HG03280 (cell line): ENCODE measurements around the gene CST5.
"Not testable (repeated sequence)": the region's sequence is repeated elsewhere in the genome, so short reads cannot be mapped to it uniquely, and the experiment has no call there.

Experiments
- ATAC-seq: cut with Tn5 transposase; IDR thresholded peaks from one replicate; pipeline ENCODE4 v1.9.1; 2021; ENCODE audit warnings: mild to moderate bottlenecking, moderate library complexity; ENCODE audit not compliant: unreplicated experiment

Gene CST5

GRCh38 chr20:23856736-23857135 lies 22.8 kb downstream of the CST5 start:
- no peak for ATAC-seq

- ATAC-seq = no peak
These were observed 23.3 kb downstream of the CST5 start for GRCh38 chr20:23856226-23856625.

- no peak for ATAC-seq
These were observed 37.9 kb downstream of the CST5 start for GRCh38 chr20:23841693-23842092.

GRCh38 chr20:23835716-23836115 lies 43.8 kb downstream of the CST5 start:
- ATAC-seq = no peak

GRCh38 chr20:23832775-23833513 lies 46.6 kb downstream of the CST5 start:
- no peak for ATAC-seq

GRCh38 chr20:23831961-23832360 lies 47.6 kb downstream of the CST5 start:
- not testable (repeated sequence) for ATAC-seq

- no peak for ATAC-seq
These were observed 53.0 kb downstream of the CST5 start, which contains the start of gene CST2 for GRCh38 chr20:23826541-23827021. Gene CST2 (minus strand): TSS chr20:23826729. CDS start chr20:23826660, 69 bp downstream.
